HepG2 (cell line): ENCODE results near the gene MCRIP2. TPM values are rescaled to one million over a fixed set of nuclear protein-coding genes. Genes with fewer than 3 reads are reported as not detected.

Experiments
- ATF7-NPFF ChIP-seq: sonication (generic); formaldehyde crosslinking; IDR thresholded peaks from 2 replicates; pipeline ENCODE4 v1.8.1; 2023; ENCODE audit warnings: mild to moderate bottlenecking, low read depth, missing genetic modification reagents, moderate library complexity
- BORCS8-MEF2B ChIP-seq: sonication (generic); formaldehyde crosslinking; IDR thresholded peaks from 2 replicates; pipeline ENCODE4 v1.8.0; 2022; ENCODE audit warnings: mild to moderate bottlenecking, missing genetic modification reagents
- BRD4 ChIP-seq: sonication (generic); formaldehyde crosslinking; IDR thresholded peaks from 2 replicates; pipeline ENCODE4 v1.4.0; 2020; ENCODE audit warnings: missing genetic modification reagents
- CC2D1A ChIP-seq: sonication (generic); formaldehyde crosslinking; IDR thresholded peaks from 2 replicates; pipeline ENCODE4 v1.8.1; 2023; ENCODE audit warnings: mild to moderate bottlenecking, missing genetic modification reagents
- DPF2 ChIP-seq: sonication (generic); formaldehyde crosslinking; IDR thresholded peaks from 2 replicates; pipeline ENCODE4 v1.4.0; 2020; ENCODE audit warnings: mild to moderate bottlenecking, low read depth, missing genetic modification reagents, borderline replicate concordance
- HOMEZ ChIP-seq: IDR thresholded peaks from 2 replicates; pipeline ENCODE4 v1.6.1; 2016; ENCODE audit warnings: low read depth
- NR0B2 ChIP-seq: sonication (generic); formaldehyde crosslinking; IDR thresholded peaks from 2 replicates; pipeline ENCODE4 v1.4.0; 2020; ENCODE audit warnings: mild to moderate bottlenecking, missing genetic modification reagents
- REPIN1 ChIP-seq: sonication (generic); formaldehyde crosslinking; IDR thresholded peaks from 2 replicates; pipeline ENCODE4 v1.8.0; 2022; ENCODE audit warnings: missing genetic modification reagents, low read depth, mild to moderate bottlenecking, borderline replicate concordance
- REXO4 ChIP-seq: sonication (generic); formaldehyde crosslinking; IDR thresholded peaks from 2 replicates; pipeline ENCODE4 v1.8.0; 2022; ENCODE audit warnings: missing genetic modification reagents, mild to moderate bottlenecking, borderline replicate concordance
- TRIM24 ChIP-seq: sonication (generic); formaldehyde crosslinking; IDR thresholded peaks from 2 replicates; pipeline ENCODE4 v1.8.0; 2022; ENCODE audit warnings: mild to moderate bottlenecking, missing genetic modification reagents
- TSC22D2 ChIP-seq: sonication (generic); formaldehyde crosslinking; IDR thresholded peaks from 2 replicates; pipeline ENCODE4 v1.5.1; 2020; ENCODE audit warnings: missing genetic modification reagents, mild to moderate bottlenecking, borderline replicate concordance
- ZFP37 ChIP-seq: sonication (generic); formaldehyde crosslinking; IDR thresholded peaks from 2 replicates; pipeline ENCODE4 v1.4.0; 2020; ENCODE audit warnings: missing genetic modification reagents, borderline replicate concordance
- ZFP91 ChIP-seq: sonication (generic); formaldehyde crosslinking; IDR thresholded peaks from 2 replicates; pipeline ENCODE4 v1.9.0; 2022; ENCODE audit warnings: missing genetic modification reagents, mild to moderate bottlenecking, borderline replicate concordance
- ZNF574 ChIP-seq: sonication (generic); formaldehyde crosslinking; IDR thresholded peaks from 2 replicates; pipeline ENCODE4 v1.4.0; 2020; ENCODE audit warnings: missing genetic modification reagents
- ZNF777 ChIP-seq: sonication (generic); formaldehyde crosslinking; IDR thresholded peaks from 2 replicates; pipeline ENCODE4 v1.4.0; 2020; ENCODE audit warnings: missing genetic modification reagents
- ZNF780A ChIP-seq: sonication (generic); formaldehyde crosslinking; IDR thresholded peaks from 2 replicates; pipeline ENCODE4 v1.8.0; 2022; ENCODE audit warnings: mild to moderate bottlenecking, missing genetic modification reagents, moderate library complexity
- polyA plus RNA-seq, 8 experiments: library from polyadenylated mRNA; depleted of rRNA in 3 of 8; stranded (reverse) in 7 of 8; unstranded in 1 of 8; fragments of >200 nt; fragmentation: Illumina TruSeq in 4 of 8; extraction: Trizol in 4 of 8; gene quantifications; 2 replicates each; pipeline versions ENCODE4 v1.2.1 to v1.2.3, GENCODE V29; 2011 to 2016; ENCODE audit warnings: low read depth in 4 of 8, missing spikeins in 1 of 8, mixed read lengths in 1 of 8; ENCODE audit not compliant: insufficient read depth in 1 of 8
- total RNA-seq, 5 experiments: library from RNA; depleted of rRNA; stranded (reverse); fragments of >200 nt; fragmentation: Illumina TruSeq; extraction: Trizol; gene quantifications; 2 replicates each; pipeline ENCODE4 v1.2.3, GENCODE V29; 2016; ENCODE audit warnings: low read depth in 1 of 5
- TF ChIP-seq, protein P1 (sequence below): IDR thresholded peaks from 2 replicates; pipeline ENCODE4 v1.6.1; 2016; ENCODE audit warnings: mild to moderate bottlenecking, missing biosample characterization, missing genetic modification reagents
- TF ChIP-seq, protein P2 (sequence below): IDR thresholded peaks from 2 replicates; pipeline ENCODE4 v1.6.1; 2018; ENCODE audit warnings: missing genetic modification reagents

MCRIP2 gene
- total and polyA plus RNA-seq, 2 of the 13 experiments (the other 11 are each of a cell fraction or from before 2014, with no cell fraction given) = 39.6 to 76.7 TPM

- TF ChIP-seq ZFP91 (CRISPR knock-in tag) (peak; percentile 100), TSC22D2 (no peak), HOMEZ (CRISPR knock-in tag) (no peak), BRD4 (CRISPR knock-in tag) (peak; percentile 17; the same call in 1 of the 2 replicates), ZFP37 (CRISPR knock-in tag) (0 out of 2 replicates have a peak, but pooled peaks have one; percentile 56), ZNF780A (CRISPR knock-in tag) (0 out of 2 replicates have a peak, but pooled peaks have one; percentile 53), TRIM24 (CRISPR knock-in tag) (no peak), CC2D1A (CRISPR knock-in tag) (0 out of 2 replicates have a peak, but pooled peaks have one; percentile 16), ZNF574 (CRISPR knock-in tag) (peak; percentile 96), NR0B2 (peak; percentile 96), REPIN1 (CRISPR knock-in tag) (peak; percentile 91), ATF7-NPFF (CRISPR knock-in tag) (peak; percentile 85), ZNF777 (peak; percentile 98), DPF2 (0 out of 2 replicates have a peak, but pooled peaks have one; percentile 22), REXO4 (CRISPR knock-in tag) (peak; percentile 83), BORCS8-MEF2B (CRISPR knock-in tag) (peak; percentile 32)
- TF ChIP-seq, protein P1, sequence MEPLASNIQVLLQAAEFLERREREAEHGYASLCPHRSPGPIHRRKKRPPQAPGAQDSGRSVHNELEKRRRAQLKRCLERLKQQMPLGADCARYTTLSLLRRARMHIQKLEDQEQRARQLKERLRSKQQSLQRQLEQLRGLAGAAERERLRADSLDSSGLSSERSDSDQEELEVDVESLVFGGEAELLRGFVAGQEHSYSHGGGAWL (CRISPR knock-in tag) = peak; percentile 87; the same call in 1 of the 2 replicates
- TF ChIP-seq, protein P2, sequence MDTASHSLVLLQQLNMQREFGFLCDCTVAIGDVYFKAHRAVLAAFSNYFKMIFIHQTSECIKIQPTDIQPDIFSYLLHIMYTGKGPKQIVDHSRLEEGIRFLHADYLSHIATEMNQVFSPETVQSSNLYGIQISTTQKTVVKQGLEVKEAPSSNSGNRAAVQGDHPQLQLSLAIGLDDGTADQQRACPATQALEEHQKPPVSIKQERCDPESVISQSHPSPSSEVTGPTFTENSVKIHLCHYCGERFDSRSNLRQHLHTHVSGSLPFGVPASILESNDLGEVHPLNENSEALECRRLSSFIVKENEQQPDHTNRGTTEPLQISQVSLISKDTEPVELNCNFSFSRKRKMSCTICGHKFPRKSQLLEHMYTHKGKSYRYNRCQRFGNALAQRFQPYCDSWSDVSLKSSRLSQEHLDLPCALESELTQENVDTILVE = peak; percentile 67
Measured at GRCh38 chr16:636206-637080, 5.2 kb upstream of the MCRIP2 start, which contains the start of gene METTL26 (continued).
